Measurements from ENCODE around the gene TSKU.
"Not testable (repeated sequence)": the region's sequence is repeated elsewhere in the genome, so short reads cannot be mapped to it uniquely, and the experiment has no call there.

- TF ChIP-seq CTCF (IDR thresholded peaks at IDR 0.05); POLR2A (IDR thresholded peaks at IDR 0.05); EP300 (IDR thresholded peaks at IDR 0.05; ENCODE audit: low read depth): not testable (repeated sequence)
Observed at GRCh38 chr11:76791002-76791770, 8.0 kb downstream of the TSKU start.

All from transverse colon (tissue), 3 donors.